PC-3 (cell line): ENCODE results near the gene MAN2A2.

Source experiments
- EZH2 ChIP-seq: fragments of 300-600 bp; sonication (generic); IDR thresholded peaks from one replicate; pipeline ENCODE4 v1.6.1; 2017; ENCODE audit warnings: antibody characterized with exemption, mild to moderate bottlenecking, low read length; ENCODE audit not compliant: unreplicated experiment
- EZH2phosphoT487 ChIP-seq: fragments of 300-600 bp; sonication (generic); IDR thresholded peaks from 2 replicates; pipeline ENCODE4 v1.6.1; 2018; ENCODE audit warnings: mild to moderate bottlenecking, antibody characterized with exemption, low read length, borderline replicate concordance
- TF ChIP-seq, protein P1 (sequence below): fragments of 300-600 bp; sonication (generic); conservative IDR thresholded peaks from 2 replicates; pipeline ENCODE4 v1.5.1; 2017; ENCODE audit warnings: antibody characterized with exemption, low read depth, mild to moderate bottlenecking, low read length

GRCh38 chr15:90932660-90932991 is 29.5 kb downstream of the MAN2A2 start:
- TF ChIP-seq, protein P1, sequence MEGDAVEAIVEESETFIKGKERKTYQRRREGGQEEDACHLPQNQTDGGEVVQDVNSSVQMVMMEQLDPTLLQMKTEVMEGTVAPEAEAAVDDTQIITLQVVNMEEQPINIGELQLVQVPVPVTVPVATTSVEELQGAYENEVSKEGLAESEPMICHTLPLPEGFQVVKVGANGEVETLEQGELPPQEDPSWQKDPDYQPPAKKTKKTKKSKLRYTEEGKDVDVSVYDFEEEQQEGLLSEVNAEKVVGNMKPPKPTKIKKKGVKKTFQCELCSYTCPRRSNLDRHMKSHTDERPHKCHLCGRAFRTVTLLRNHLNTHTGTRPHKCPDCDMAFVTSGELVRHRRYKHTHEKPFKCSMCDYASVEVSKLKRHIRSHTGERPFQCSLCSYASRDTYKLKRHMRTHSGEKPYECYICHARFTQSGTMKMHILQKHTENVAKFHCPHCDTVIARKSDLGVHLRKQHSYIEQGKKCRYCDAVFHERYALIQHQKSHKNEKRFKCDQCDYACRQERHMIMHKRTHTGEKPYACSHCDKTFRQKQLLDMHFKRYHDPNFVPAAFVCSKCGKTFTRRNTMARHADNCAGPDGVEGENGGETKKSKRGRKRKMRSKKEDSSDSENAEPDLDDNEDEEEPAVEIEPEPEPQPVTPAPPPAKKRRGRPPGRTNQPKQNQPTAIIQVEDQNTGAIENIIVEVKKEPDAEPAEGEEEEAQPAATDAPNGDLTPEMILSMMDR = peak; percentile 3; the same call in 1 of the 2 replicates
- TF ChIP-seq EZH2 (no peak), EZH2phosphoT487 (no peak)
